B cell (primary cell): ENCODE measurements around the gene MYH7B. TPM values are rescaled to one million over a fixed set of nuclear protein-coding genes. Genes with fewer than 3 reads are reported as not detected.

Experiments used
- ATAC-seq: fragments of 200-7000 bp; cut with Tn5 transposase; one replicate; pipeline ENCODE4 v1.10.0; 2021; ENCODE audit warnings: low read depth, mild to moderate bottlenecking, moderate number of reproducible peaks, moderate library complexity
- CTCF ChIA-PET: fragments of 350-600 bp; sonication (Branson Sonifier 250); formaldehyde crosslinking; loops from one replicate; lab custom pipeline; 2021; ENCODE audit warnings: antibody characterized with exemption, inconsistent platforms; lab: Charles Lee
- POLR2A ChIA-PET: fragments of 350-600 bp; sonication (Branson Sonifier 250); formaldehyde crosslinking; loops from one replicate; lab custom pipeline; 2021; ENCODE audit warnings: antibody characterized with exemption; lab: Charles Lee
- DNase-seq: peaks from one replicate; pipeline ENCODE4 v3.0.0; 2013
- H2AFZ ChIP-seq: 2 replicates; pipeline ENCODE4 v1.6.1; 2012; ENCODE audit warnings: mild to moderate bottlenecking, low read depth, low read length; ENCODE audit not compliant: insufficient read depth, poor library complexity, severe bottlenecking
- H3K27ac ChIP-seq, 2 donors: 1 replicate in 1 of 2; 2 replicates in 1 of 2; pipeline ENCODE4 v1.5.1; 2012 to 2013; ENCODE audit warnings: low read length in 2 of 2, mild to moderate bottlenecking in 2 of 2, moderate library complexity in 1 of 2
- H3K27me3 ChIP-seq, 4 experiments: fragments of 200-600 bp in 1 of 4; sonication (generic) in 1 of 4; replicated peaks in 1 of 4; 1 replicate in 2 of 4; 2 replicates in 2 of 4; pipeline versions ENCODE4 v1.6.1 to v1.7.0; 2013 to 2016; ENCODE audit warnings: low read length in 3 of 4, mild to moderate bottlenecking in 2 of 4, mixed read lengths in 1 of 4, moderate library complexity in 1 of 4; ENCODE audit not compliant: insufficient read depth in 4 of 4, control insufficient read depth in 3 of 4; ENCODE audit errors: control extremely low read depth in 1 of 4
- H3K36me3 ChIP-seq, 2 experiments: replicated peaks in 1 of 2; 1 replicate in 1 of 2; 2 replicates in 1 of 2; pipeline versions ENCODE4 v1.6.1 to v1.7.1; 2013; ENCODE audit warnings: low read length in 1 of 2; ENCODE audit not compliant: insufficient read depth in 2 of 2, control insufficient read depth in 1 of 2; ENCODE audit errors: control extremely low read depth in 1 of 2, extremely low read depth in 1 of 2
- H3K4me1 ChIP-seq, 2 donors: fragments of 200-600 bp in 1 of 2; sonication (generic) in 1 of 2; 1 replicate in 1 of 2; 2 replicates in 1 of 2; pipeline versions ENCODE4 v1.5.1 to v1.6.1; 2013 to 2017; ENCODE audit warnings: low read length in 2 of 2; ENCODE audit not compliant: control insufficient read depth in 2 of 2, insufficient read depth in 2 of 2
- H3K4me2 ChIP-seq: replicated peaks from 2 replicates; pipeline ENCODE3; 2012; ENCODE audit warnings: mild to moderate bottlenecking, low read depth, low read length; ENCODE audit not compliant: poor library complexity, severe bottlenecking
- H3K4me3 ChIP-seq, 5 experiments: fragments of 200-600 bp in 1 of 5; sonication (generic) in 1 of 5; 1 replicate in 3 of 5; 2 replicates in 2 of 5; pipeline versions ENCODE4 v1.5.1 to v1.7.0; 2011 to 2016; ENCODE audit warnings: low read length in 4 of 5, mild to moderate bottlenecking in 4 of 5, low read depth in 2 of 5, control low read depth in 1 of 5, moderate library complexity in 1 of 5; ENCODE audit not compliant: insufficient read depth in 1 of 5; ENCODE audit errors: control extremely low read depth in 1 of 5, extremely low read depth in 1 of 5
- H3K79me2 ChIP-seq: fragments of 200-600 bp; sonication (generic); one replicate; pipeline ENCODE4 v1.6.0; 2016; ENCODE audit warnings: low read length; ENCODE audit not compliant: control insufficient read depth, insufficient read depth
- H3K9ac ChIP-seq: fragments of 200-600 bp; sonication (generic); 2 replicates; pipeline ENCODE4 v1.6.1; 2017; ENCODE audit warnings: mild to moderate bottlenecking, low read length, moderate library complexity
- H3K9me3 ChIP-seq, 3 donors: one replicate each; pipeline versions ENCODE4 v1.6.1 to v1.7.1; 2013; ENCODE audit warnings: low read length in 2 of 3; ENCODE audit not compliant: control insufficient read depth in 2 of 3, insufficient read depth in 1 of 3; ENCODE audit errors: control extremely low read depth in 1 of 3
- H4K20me1 ChIP-seq: 2 replicates; pipeline ENCODE4 v1.6.0; 2012; ENCODE audit warnings: mild to moderate bottlenecking, low read length; ENCODE audit not compliant: insufficient read depth, control insufficient read depth, poor library complexity, severe bottlenecking
- H3K27ac Mint-ChIP-seq: one replicate; pipeline ENCODE4 v1.8.0; 2021; ENCODE audit warnings: mixed read lengths
- H3K27me3 Mint-ChIP-seq: one replicate; pipeline ENCODE4 v1.8.0; 2021; ENCODE audit warnings: mixed read lengths
- H3K4me1 Mint-ChIP-seq: one replicate; pipeline ENCODE4 v1.8.0; 2021; ENCODE audit warnings: mixed read lengths
- H3K4me3 Mint-ChIP-seq: one replicate; pipeline ENCODE4 v1.8.0; 2021; ENCODE audit warnings: mixed read lengths
- H3K9me3 Mint-ChIP-seq: one replicate; pipeline ENCODE4 v1.8.0; 2022; ENCODE audit warnings: mixed read lengths; ENCODE audit not compliant: insufficient read depth
- EZH2 ChIP-seq: IDR thresholded peaks from 2 replicates; pipeline ENCODE4 v1.6.1; 2012; ENCODE audit warnings: borderline replicate concordance, low read depth, mild to moderate bottlenecking, moderate library complexity, low read length; ENCODE audit not compliant: insufficient read depth, poor library complexity, severe bottlenecking
- WGBS: methylation state at CpG from one replicate; pipeline ENCODE4 v1.1.5; 2013; ENCODE audit warnings: missing lambda C conversion rate; ENCODE audit not compliant: insufficient coverage; 5-methylcytosine and 5-hydroxymethylcytosine counted together
- intact Hi-C: fragments of 100-400 bp; cut with micrococcal nuclease; formaldehyde crosslinking; loops from one replicate; pipeline ENCODE4 v1.10.0; 2022
- polyA plus RNA-seq: library from polyadenylated mRNA; depleted of rRNA; stranded (reverse); fragments of >200 nt; gene quantifications from 2 replicates; pipeline ENCODE4 v1.2.3, GENCODE V29; 2012
- total RNA-seq, 2 donors: library from RNA; stranded (reverse); fragments of 120-200 nt in 1 of 2; gene quantifications; 1 replicate in 1 of 2; 2 replicates in 1 of 2; pipeline versions ENCODE4 v1.2.3 to v1.2.4, GENCODE V29; 2013 to 2022
- TF ChIP-seq, protein P1 (sequence below): fragments of 200-600 bp; IDR thresholded peaks from one replicate; pipeline ENCODE4 v1.8.0; 2022; ENCODE audit warnings: antibody characterized with exemption, mild to moderate bottlenecking

MYH7B gene
- total and polyA plus RNA-seq, 2 donors (not counting 1 experiment from before 2014, with no cell fraction given) = 0.79 to 1.2 TPM

DNA sequence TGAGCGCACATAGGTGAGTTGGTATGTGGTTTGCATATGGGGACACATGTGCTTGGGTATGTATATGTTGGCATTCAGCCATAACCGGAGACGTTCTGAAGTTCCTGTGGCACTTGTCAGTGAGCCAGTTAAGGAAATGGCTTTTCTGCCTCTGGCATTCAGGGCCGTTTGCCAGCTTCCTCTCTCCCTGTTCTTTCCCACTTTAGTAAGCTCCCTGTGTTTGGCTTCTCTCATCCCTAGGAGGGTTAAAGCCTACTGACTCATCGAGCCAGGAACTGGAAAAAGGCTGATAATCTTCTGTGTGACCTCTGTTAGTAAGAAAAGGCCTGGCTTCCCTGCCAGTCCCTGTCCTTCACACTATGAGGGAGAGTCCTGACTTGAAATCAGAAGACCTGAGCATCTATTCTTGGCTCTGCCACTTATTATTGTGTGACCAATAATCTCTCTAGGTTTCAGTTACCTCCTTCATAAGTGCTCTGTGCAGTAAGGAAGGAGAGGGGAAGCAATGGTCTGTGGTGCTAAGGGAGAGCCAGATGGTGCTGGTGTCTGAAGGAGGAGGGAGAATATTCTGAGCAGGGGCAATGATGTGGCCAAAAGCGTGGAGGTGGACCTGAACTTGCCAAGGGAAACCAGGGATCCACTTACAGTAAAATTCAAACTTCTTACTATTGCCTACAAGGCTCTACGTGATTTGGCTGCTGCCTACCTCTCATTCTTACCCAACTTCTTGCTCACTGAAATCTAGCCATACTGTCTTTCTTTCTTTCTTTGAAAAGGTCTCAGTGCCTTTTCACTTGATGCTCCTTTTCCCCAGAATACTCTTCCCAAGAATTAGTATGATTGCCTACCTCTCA, 47.8 kb upstream of the MYH7B start:
- Histone ChIP-seq H3K27ac (no peak overlapping the region), H3K4me2 (no peak overlapping the region), H4K20me1 (no peaks in the 10 kb centered on the region), H3K36me3 (no peaks in the 10 kb centered on the region), H3K9me3 (no peaks in the 10 kb centered on the region), H2AFZ (no peak overlapping the region), H3K9ac (no peak overlapping the region), H3K79me2 (no peaks in the 10 kb centered on the region), H3K4me3 (no peak overlapping the region), H3K27me3 (no peaks in the 10 kb centered on the region), H3K4me1 (no peaks in the 10 kb centered on the region)
- Mint-ChIP-seq H3K4me3 (no peak overlapping the region), H3K4me1 (no peaks in the 10 kb centered on the region), H3K9me3 (no peaks in the 10 kb centered on the region), H3K27ac (no peak overlapping the region), H3K27me3 (no peaks in the 10 kb centered on the region)
- no peak for ATAC-seq
- TF ChIP-seq EZH2 = no peak
- TF ChIP-seq, protein P1, sequence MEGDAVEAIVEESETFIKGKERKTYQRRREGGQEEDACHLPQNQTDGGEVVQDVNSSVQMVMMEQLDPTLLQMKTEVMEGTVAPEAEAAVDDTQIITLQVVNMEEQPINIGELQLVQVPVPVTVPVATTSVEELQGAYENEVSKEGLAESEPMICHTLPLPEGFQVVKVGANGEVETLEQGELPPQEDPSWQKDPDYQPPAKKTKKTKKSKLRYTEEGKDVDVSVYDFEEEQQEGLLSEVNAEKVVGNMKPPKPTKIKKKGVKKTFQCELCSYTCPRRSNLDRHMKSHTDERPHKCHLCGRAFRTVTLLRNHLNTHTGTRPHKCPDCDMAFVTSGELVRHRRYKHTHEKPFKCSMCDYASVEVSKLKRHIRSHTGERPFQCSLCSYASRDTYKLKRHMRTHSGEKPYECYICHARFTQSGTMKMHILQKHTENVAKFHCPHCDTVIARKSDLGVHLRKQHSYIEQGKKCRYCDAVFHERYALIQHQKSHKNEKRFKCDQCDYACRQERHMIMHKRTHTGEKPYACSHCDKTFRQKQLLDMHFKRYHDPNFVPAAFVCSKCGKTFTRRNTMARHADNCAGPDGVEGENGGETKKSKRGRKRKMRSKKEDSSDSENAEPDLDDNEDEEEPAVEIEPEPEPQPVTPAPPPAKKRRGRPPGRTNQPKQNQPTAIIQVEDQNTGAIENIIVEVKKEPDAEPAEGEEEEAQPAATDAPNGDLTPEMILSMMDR = no peak
- intact Hi-C loops = no loop called here
- WGBS = 29% methylated on average over 5 of the region's 7 CpGs
- POLR2A ChIA-PET = no interaction called here
- DNase-seq = no peak
- CTCF ChIA-PET = no interaction called here

DNA sequence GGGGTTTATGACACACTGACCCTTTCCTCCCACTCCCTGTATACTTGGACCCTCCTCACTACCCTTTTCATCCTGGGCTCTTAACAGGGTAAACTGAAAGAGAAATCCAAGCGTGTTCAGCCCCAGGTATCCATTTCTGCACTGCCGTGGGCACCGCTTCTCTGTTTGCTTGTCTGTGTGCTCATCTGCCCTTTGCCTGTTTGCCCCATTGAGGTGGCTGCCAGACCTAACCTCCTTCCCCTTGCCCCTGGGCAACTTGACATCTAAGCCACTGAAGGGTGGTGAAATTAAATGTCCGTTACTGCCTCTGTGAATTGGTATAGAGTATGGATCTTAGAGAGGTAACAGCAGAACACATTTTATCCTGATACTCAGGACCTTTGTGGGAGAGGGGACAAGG, 40.5 kb upstream of the MYH7B start:
- Histone ChIP-seq H3K4me1 (no peaks in the 10 kb centered on the region), H3K79me2 (no peaks in the 10 kb centered on the region), H4K20me1 (no peaks in the 10 kb centered on the region), H3K4me2 (no peak overlapping the region), H2AFZ (no peak overlapping the region), H3K9me3 (no peaks in the 10 kb centered on the region), H3K27me3 (no peaks in the 10 kb centered on the region), H3K36me3 (no peaks in the 10 kb centered on the region), H3K9ac (no peak overlapping the region), H3K27ac (no peak overlapping the region), H3K4me3 (no peak overlapping the region)
- Mint-ChIP-seq H3K4me1 (no peaks in the 10 kb centered on the region), H3K9me3 (no peaks in the 10 kb centered on the region), H3K27me3 (no peaks in the 10 kb centered on the region), H3K27ac (no peak overlapping the region), H3K4me3 (no peak overlapping the region)
- DNase-seq (no peak), ATAC-seq (no peak)
- 100% methylated on average over 1 of the region's 4 CpGs for WGBS
- ChIA-PET CTCF (no interaction called here), POLR2A (no interaction called here)
- TF ChIP-seq EZH2 = no peak
- TF ChIP-seq, protein P1 = no peak
- intact Hi-C loops = no loop called here
